HG02623 (cell line): Measurements from ENCODE around the gene IL9R.
"Not testable (repeated sequence)": the region's sequence is repeated elsewhere in the genome, so short reads cannot be mapped to it uniquely, and the experiment has no call there.

ENCODE experiments used
- ATAC-seq: cut with Tn5 transposase; IDR thresholded peaks from one replicate; pipeline ENCODE4 v1.9.1; 2021; ENCODE audit warnings: moderate library complexity; ENCODE audit not compliant: unreplicated experiment

The IL9R gene

GRCh38 chrX:155998116-155998515 is 620 bp downstream of the IL9R start:
- ATAC-seq: no peak

DNA sequence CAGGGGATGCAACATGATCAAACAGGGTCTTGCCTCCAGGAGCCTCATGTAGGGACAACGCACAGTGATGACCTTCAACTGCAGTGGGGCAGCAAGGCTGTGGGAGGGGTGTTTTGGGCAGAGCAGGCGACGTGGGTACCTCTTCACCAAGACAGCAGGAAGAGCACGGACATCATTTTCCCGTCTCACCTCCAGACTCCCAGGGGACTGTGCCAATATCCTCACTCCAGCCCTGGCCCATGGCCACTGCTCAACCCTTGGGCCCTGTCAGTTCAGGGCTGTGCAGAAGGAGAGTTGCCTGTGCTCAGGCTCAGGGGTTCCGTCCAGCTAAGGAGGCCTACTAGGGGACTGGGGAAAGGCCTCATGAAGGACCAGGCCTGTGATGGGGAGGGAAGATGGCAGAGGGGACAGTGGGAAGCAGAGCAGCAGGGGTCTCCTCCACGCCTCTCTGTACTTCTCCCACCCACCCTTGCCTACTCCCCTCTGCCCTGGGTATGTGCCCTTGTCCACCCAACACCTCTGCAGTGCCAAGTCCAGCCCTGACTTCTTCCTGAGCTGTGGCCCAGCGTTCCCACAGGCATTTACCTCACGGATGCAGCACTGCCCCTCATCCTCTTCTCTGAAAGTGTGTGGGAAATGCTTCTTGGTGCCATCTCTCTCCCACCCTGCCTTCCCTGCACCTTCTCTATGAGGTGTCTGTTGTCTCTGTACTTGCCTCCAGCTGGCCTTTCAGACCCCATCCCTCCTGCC is 1.4 kb downstream of the IL9R start:
- ATAC-seq: no peak

GRCh38 chrX:155999751-156000150 is 2.3 kb downstream of the IL9R start:
- not testable (repeated sequence) for ATAC-seq

DNA sequence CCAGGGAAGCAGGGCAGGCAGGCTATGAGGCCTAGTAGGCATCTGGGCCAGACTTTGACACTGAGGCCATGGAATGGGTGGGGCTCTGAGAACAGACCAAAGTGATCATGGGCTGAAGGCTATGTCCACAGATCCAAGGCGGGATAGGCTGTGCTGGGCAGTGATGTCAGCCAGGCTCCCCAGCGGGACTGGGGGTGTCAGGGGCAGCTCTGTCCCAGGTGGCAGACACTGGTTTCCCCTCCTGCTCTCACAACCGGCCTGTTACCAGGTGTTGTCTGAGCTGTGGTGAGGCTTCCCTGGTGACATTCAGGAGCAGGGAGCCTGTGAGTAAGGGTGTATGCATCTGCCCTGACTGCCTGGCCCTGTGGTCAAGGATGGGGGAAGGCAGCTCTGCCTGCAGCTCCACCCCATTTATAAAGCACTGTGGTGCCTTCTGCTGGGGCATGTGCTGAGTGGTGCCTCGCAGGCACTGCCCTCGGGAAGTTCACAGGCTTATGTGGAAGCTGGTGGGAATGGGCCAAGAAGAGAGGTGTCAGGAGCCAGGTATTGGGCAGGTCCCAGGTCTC is 2.9 kb downstream of the IL9R start:
- no peak for ATAC-seq

- ATAC-seq: no peak
Measured at GRCh38 chrX:156001001-156001666, 3.6 kb downstream of the IL9R start.

DNA sequence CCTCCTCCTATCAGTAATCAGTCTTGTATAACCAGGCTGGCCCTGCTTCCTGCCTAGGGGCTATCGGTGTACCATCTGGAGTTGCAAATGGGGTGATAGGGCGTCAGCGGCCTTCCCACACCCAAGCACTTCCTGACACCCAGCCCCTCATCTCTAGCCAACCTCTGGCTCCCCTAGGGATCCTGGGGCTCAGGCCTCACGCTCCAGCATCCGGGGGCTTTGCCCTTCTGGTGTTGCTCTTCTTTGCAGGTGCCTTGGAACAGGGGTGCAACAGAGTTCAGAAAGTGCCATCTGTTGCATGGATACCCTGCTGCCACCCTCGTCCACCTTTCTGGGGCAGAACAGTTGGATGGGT is 4.1 kb downstream of the IL9R start:
- ATAC-seq: no peak

- no peak for ATAC-seq
Measured at GRCh38 chrX:156002507-156002906, 5.0 kb downstream of the IL9R start.

GRCh38 chrX:156003486-156004185 is 6.1 kb downstream of the IL9R start:
- ATAC-seq: no peak

GRCh38 chrX:156004256-156004655 is 6.8 kb downstream of the IL9R start:
- ATAC-seq: no peak

GRCh38 chrX:156004740-156005139 is 7.2 kb downstream of the IL9R start:
- no peak for ATAC-seq

DNA sequence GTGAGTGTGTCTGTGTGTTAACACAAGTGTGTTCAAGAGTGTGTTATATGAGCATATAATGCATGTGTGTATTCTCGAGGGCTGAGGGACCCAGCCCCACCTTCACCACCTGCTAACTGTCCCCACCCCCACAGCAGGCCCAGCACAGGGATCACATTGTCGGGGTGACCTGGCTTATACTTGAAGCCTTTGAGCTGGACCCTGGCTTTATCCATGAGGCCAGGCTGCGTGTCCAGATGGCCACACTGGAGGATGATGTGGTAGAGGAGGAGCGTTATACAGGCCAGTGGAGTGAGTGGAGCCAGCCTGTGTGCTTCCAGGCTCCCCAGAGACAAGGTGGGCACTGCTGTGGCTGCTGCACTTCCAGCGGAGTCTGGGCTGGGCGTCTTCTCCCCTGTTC is 7.6 kb downstream of the IL9R start:
- ATAC-seq: no peak

- not testable (repeated sequence) for ATAC-seq
Measured at GRCh38 chrX:156006468-156006867, 9.0 kb downstream of the IL9R start.

GRCh38 chrX:156008379-156008778 is 10.9 kb downstream of the IL9R start:
- ATAC-seq: not testable (repeated sequence)

GRCh38 chrX:156008915-156009314 is 11.4 kb downstream of the IL9R start:
- ATAC-seq: no peak

DNA sequence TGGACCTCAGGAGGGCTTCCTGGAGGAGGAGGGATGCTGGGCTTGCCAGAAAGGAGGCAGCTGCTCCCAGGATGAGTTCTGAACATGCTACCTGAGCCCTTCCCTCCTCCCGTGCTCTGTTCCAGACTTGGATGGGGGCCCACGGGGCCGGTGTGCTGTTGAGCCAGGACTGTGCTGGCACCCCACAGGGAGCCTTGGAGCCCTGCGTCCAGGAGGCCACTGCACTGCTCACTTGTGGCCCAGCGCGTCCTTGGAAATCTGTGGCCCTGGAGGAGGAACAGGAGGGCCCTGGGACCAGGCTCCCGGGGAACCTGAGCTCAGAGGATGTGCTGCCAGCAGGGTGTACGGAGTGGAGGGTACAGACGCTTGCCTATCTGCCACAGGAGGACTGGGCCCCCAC is 12.2 kb downstream of the IL9R start:
- ATAC-seq: not testable (repeated sequence)

- ATAC-seq: peak; percentile 58
Measured at GRCh38 chrX:156013286-156013953, 15.9 kb downstream of the IL9R start.

GRCh38 chrX:156019846-156020245 is 22.4 kb downstream of the IL9R start:
- not testable (repeated sequence) for ATAC-seq

DNA sequence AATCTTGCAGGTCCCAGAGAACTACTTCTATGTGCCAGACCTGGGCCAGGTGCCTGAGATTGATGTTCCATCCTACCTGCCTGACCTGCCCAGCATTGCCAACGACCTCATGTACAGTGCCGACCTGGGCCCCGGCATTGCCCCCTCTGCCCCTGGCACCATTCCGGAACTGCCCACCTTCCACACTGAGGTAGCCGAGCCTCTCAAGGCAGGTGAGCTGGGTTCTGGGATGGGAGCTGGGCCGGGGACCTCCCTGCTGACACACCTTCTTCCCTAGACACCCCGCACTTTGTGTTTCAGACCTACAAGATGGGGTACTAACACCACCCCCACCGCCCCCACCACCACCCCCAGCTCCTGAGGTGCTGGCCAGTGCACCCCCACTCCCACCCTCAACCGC is 25.5 kb downstream of the IL9R start:
- not testable (repeated sequence) for ATAC-seq

- ATAC-seq: not testable (repeated sequence)
Measured at GRCh38 chrX:156024949-156025492, 27.5 kb downstream of the IL9R start.

GRCh38 chrX:156028653-156029237 is 31.2 kb downstream of the IL9R start:
- ATAC-seq: not testable (repeated sequence)
